Measurements from ENCODE around the gene NFKBIE.

Gene NFKBIE

GRCh38 chr6:44216677-44217331 lies 48.5 kb downstream of the NFKBIE start, which contains the start of gene MYMX:
MYMX (plus strand) TSS chr6:44216926; CDS start chr6:44217472, 546 bp downstream.
- no peak for TF ChIP-seq CTCF (IDR thresholded peaks at IDR 0.05; ENCODE audit: low read depth, low read length, missing control alignments)
- in situ Hi-C loops (cut with HindIII; ENCODE audit: low sequenced_read_pairs): no loop called here
- no peak for DNase-seq (ENCODE audit: low read depth)
- no peak within 1 kb of the TSS for H3K4me3 ChIP-seq (ENCODE audit: low read depth, low read length)

- in situ Hi-C loops (cut with HindIII; ENCODE audit: low sequenced_read_pairs): no loop called here
- DNase-seq (ENCODE audit: low read depth): no peak
- no peak overlapping the region for H3K4me3 ChIP-seq (ENCODE audit: low read depth, low read length)
- no peak for TF ChIP-seq CTCF (IDR thresholded peaks at IDR 0.05; ENCODE audit: low read depth, low read length, missing control alignments)
Measured at GRCh38 chr6:44214307-44214706, 51.0 kb downstream of the NFKBIE start.

- no peak for DNase-seq (ENCODE audit: low read depth)
- H3K4me3 ChIP-seq (ENCODE audit: low read depth, low read length): no peak overlapping the region
- in situ Hi-C loops (cut with HindIII; ENCODE audit: low sequenced_read_pairs): no loop called here
- no peak for TF ChIP-seq CTCF (IDR thresholded peaks at IDR 0.05; ENCODE audit: low read depth, low read length, missing control alignments)
Measured at GRCh38 chr6:44211284-44211683, 54.1 kb downstream of the NFKBIE start.

Measured in astrocyte of the cerebellum (primary cell).